ENCODE results near the gene MYO19. TPM values are rescaled to one million over a fixed set of nuclear protein-coding genes. Genes with fewer than 3 reads are reported as not detected.

The MYO19 gene
- total and polyA plus RNA-seq, 4 donors, result 8.7 to 47.2 (median 20.8) TPM

GRCh38 chr17:36553459-36553858 lies 18.8 kb upstream of the MYO19 start:
- DNase-seq (ENCODE audit: low spot score), result no peak
- TF ChIP-seq TAF1 (conservative IDR thresholded peaks at IDR 0.05) (no peak), CTCF (IDR thresholded peaks at IDR 0.05; ENCODE audit: low read depth, low read length, missing input control) (no peak), GABPA (IDR thresholded peaks at IDR 0.05 in 1 of 2, conservative IDR thresholded peaks at IDR 0.05 in 1 of 2) (no peak), EGR1 (IDR thresholded peaks at IDR 0.05; ENCODE audit: low read depth in 2 of 2) (no peak), YY1 (IDR thresholded peaks at IDR 0.05) (no peak), RXRA (IDR thresholded peaks at IDR 0.05) (no peak), MAX (IDR thresholded peaks at IDR 0.05) (no peak), ATF3 (IDR thresholded peaks at IDR 0.05) (no peak), HNF4G (IDR thresholded peaks at IDR 0.05) (no peak), HNF4A (conservative IDR thresholded peaks at IDR 0.05) (no peak), ZBTB33 (IDR thresholded peaks at IDR 0.05) (no peak)
- no peaks in the 10 kb centered on the region for H3K27me3 ChIP-seq (ENCODE audit: control insufficient read depth in 4 of 4, insufficient read depth in 4 of 4, low read length in 3 of 4)
- H3K9ac ChIP-seq (ENCODE audit: low read depth in 1 of 2, low read length in 2 of 2), result no peak overlapping the region
- H3K36me3 ChIP-seq (ENCODE audit: control insufficient read depth in 4 of 4, insufficient read depth in 3 of 4, low read depth in 1 of 4, low read length in 3 of 4), result peaks cover 12 to 27% (median 23%) of the 10 kb centered on the region in 4 donors
- H3K9me3 ChIP-seq (ENCODE audit: control insufficient read depth in 4 of 4, low read length in 3 of 4), result no peaks in the 10 kb centered on the region
- H3K27ac ChIP-seq (ENCODE audit: low read depth in 1 of 2, low read length in 2 of 2), result no peak overlapping the region
- H3K4me1 ChIP-seq (ENCODE audit: control insufficient read depth in 4 of 4, insufficient read depth in 4 of 4, low read length in 3 of 4), result peaks cover 0 to 8% (median 5%) of the 10 kb centered on the region in 4 donors
- WGBS, result 85% methylated on average over 3 of the region's 3 CpGs
- H3K4me3 ChIP-seq (ENCODE audit: low read depth in 1 of 3, low read length in 3 of 3), result no peak overlapping the region

- H3K4me3 ChIP-seq (ENCODE audit: low read depth in 1 of 3, low read length in 3 of 3), result no peak overlapping the region
- no peak overlapping the region for H3K27ac ChIP-seq (ENCODE audit: low read depth in 1 of 2, low read length in 2 of 2)
- peaks cover 2 to 13% (median 7%) of the 10 kb centered on the region in 4 donors for H3K36me3 ChIP-seq (ENCODE audit: control insufficient read depth in 4 of 4, insufficient read depth in 3 of 4, low read depth in 1 of 4, low read length in 3 of 4)
- H3K27me3 ChIP-seq (ENCODE audit: control insufficient read depth in 4 of 4, insufficient read depth in 4 of 4, low read length in 3 of 4), result no peaks in the 10 kb centered on the region
- TF ChIP-seq SP1 (IDR thresholded peaks at IDR 0.05) (no peak), EGR1 (IDR thresholded peaks at IDR 0.05; ENCODE audit: low read depth in 2 of 2) (no peak), MAX (IDR thresholded peaks at IDR 0.05) (no peak), HNF4G (IDR thresholded peaks at IDR 0.05) (no peak), RAD21 (IDR thresholded peaks at IDR 0.05) (no peak), TAF1 (conservative IDR thresholded peaks at IDR 0.05) (no peak), ATF3 (IDR thresholded peaks at IDR 0.05) (no peak), FOXA1 (IDR thresholded peaks at IDR 0.05) (no peak), CTCF (IDR thresholded peaks at IDR 0.05; ENCODE audit: low read depth, low read length, missing input control) (no peak), ZBTB33 (IDR thresholded peaks at IDR 0.05) (no peak)
- 86% methylated on average over 8 of the region's 8 CpGs for WGBS
- no peaks in the 10 kb centered on the region for H3K9me3 ChIP-seq (ENCODE audit: control insufficient read depth in 4 of 4, low read length in 3 of 4)
- peak overlapping the region in 1 of 2 donors; percentile 28 for H3K9ac ChIP-seq (ENCODE audit: low read depth in 1 of 2, low read length in 2 of 2)
- H3K4me1 ChIP-seq (ENCODE audit: control insufficient read depth in 4 of 4, insufficient read depth in 4 of 4, low read length in 3 of 4), result peaks cover 7 to 32% (median 27%) of the 10 kb centered on the region in 4 donors
- no peak for DNase-seq (ENCODE audit: low spot score)
Observed at GRCh38 chr17:36550491-36551417, 16.1 kb upstream of the MYO19 start.
